Mammary epithelial cell (primary cell): ENCODE results near the gene BRAT1.
"Not testable (repeated sequence)": the region's sequence is repeated elsewhere in the genome, so short reads cannot be mapped to it uniquely, and the experiment has no call there.

Source experiments
- EZH2 ChIP-seq: IDR thresholded peaks from 2 replicates; pipeline ENCODE4 v1.6.1; 2012; ENCODE audit warnings: low read length, inconsistent platforms, borderline replicate concordance
- TF ChIP-seq, protein P1 (sequence below), 2 donors: IDR thresholded peaks in 1 of 2; conservative IDR thresholded peaks in 1 of 2; 2 replicates each; pipeline ENCODE4 v1.5.1; 2011 to 2012; ENCODE audit warnings: inconsistent platforms in 2 of 2, low read length in 2 of 2, mild to moderate bottlenecking in 2 of 2, control low read depth in 1 of 2, low read depth in 1 of 2; ENCODE audit not compliant: insufficient read depth in 1 of 2; ENCODE audit errors: extremely low read depth in 1 of 2

- TF ChIP-seq, protein P1, sequence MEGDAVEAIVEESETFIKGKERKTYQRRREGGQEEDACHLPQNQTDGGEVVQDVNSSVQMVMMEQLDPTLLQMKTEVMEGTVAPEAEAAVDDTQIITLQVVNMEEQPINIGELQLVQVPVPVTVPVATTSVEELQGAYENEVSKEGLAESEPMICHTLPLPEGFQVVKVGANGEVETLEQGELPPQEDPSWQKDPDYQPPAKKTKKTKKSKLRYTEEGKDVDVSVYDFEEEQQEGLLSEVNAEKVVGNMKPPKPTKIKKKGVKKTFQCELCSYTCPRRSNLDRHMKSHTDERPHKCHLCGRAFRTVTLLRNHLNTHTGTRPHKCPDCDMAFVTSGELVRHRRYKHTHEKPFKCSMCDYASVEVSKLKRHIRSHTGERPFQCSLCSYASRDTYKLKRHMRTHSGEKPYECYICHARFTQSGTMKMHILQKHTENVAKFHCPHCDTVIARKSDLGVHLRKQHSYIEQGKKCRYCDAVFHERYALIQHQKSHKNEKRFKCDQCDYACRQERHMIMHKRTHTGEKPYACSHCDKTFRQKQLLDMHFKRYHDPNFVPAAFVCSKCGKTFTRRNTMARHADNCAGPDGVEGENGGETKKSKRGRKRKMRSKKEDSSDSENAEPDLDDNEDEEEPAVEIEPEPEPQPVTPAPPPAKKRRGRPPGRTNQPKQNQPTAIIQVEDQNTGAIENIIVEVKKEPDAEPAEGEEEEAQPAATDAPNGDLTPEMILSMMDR (conservative IDR thresholded peaks at IDR 0.05 in 1 of 2, IDR thresholded peaks at IDR 0.05 in 1 of 2; ENCODE audit: extremely low read depth in 1 of 2, insufficient read depth in 1 of 2, low read depth in 1 of 2, low read length in 2 of 2): not testable (repeated sequence)
- not testable (repeated sequence) for TF ChIP-seq EZH2
Observed at GRCh38 chr7:2532816-2533215, 22.5 kb downstream of the BRAT1 start.
